Glomerular visceral epithelial cell (primary cell): ENCODE data around the gene SCNN1A.

Experiments used
- DNase-seq: peaks from one replicate; pipeline ENCODE4 v3.0.0-alpha.2; 2016; ENCODE audit errors: extremely low spot score

SCNN1A gene

DNA sequence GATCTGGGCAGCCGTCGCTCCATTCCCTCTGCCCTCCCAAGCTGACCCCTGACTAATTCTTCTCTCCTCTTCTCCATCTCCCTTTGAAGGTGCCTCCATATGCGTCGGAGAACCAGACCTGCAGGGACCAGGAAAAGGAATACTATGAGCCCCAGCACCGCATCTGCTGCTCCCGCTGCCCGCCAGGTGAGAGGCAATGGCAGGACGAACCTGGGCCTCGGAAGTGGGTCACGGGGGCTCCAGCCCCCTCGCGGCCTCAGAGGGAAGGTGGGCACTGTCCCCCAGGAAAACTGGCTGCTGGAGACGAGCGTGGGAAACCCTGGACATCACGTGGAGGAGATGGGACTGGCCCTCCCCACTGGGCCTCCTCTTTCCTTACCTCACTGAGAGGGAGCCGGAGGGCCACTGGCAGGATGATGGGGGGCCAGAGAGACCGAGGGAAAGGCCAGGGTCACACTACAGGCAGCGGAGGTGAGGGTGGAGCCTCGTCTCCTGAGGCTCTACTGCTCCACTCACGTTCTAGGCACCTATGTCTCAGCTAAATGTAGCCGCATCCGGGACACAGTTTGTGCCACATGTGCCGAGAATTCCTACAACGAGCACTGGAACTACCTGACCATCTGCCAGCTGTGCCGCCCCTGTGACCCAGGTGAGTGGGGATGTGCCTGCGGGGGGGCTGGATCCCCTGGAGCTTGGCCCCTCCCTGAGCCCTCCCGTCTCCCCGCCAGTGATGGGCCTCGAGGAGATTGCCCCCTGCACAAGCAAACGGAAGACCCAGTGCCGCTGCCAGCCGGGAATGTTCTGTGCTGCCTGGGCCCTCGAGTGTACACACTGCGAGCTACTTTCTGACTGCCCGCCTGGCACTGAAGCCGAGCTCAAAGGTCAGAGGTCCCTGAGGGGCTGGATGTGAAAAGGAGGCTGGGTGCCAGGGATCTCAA is 9.4 kb upstream of the SCNN1A start:
- DNase-seq = no peak

DNA sequence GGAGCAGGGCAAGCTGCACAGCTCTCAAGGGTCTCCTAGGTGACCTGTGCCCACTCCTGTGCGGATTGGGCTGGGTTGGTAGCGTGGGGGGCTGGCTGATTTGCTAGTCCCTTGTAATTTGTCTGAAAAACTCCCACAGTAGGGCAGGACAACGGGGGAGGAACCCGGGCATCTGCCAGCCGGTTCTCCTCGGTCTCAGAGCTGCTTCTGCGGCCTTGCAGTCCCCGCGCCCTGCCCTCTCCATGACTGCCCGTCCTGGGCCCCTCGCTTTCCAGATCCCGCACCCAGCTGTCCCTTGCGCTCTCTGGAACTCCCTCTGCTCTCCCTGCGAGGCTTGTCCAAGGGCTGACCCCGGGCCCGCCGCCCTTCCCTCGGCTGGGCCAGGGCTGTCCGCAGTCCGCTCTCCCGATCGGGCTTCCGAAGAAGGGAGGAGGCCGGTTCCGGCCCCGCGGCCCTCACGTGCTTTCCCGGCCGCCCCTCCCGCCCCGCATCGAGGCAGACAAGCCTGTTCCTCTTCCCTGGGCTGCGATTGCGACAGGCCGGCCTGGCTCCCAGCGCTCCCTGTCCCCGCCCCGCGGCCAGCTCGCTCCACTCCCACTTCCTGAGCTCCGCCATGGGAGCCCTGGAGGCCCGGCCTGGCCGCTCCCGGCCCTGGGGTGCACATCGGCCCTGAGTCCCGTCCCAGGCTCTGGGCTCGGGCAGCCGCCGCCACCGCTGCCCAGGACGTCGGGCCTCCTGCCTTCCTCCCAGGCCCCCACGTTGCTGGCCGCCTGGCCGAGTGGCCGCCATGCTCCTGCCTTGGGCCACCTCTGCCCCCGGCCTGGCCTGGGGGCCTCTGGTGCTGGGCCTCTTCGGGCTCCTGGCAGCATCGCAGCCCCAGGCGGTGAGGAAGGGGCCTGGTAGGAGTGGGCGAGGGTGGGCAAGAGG is 8.5 kb upstream of the SCNN1A start, which contains the start of gene LTBR:
Gene LTBR (plus strand): TSS at position 591 of the 927 bp plus-strand sequence. CDS start 197 bp downstream, at position 788.
- DNase-seq = peak; percentile 88

DNA sequence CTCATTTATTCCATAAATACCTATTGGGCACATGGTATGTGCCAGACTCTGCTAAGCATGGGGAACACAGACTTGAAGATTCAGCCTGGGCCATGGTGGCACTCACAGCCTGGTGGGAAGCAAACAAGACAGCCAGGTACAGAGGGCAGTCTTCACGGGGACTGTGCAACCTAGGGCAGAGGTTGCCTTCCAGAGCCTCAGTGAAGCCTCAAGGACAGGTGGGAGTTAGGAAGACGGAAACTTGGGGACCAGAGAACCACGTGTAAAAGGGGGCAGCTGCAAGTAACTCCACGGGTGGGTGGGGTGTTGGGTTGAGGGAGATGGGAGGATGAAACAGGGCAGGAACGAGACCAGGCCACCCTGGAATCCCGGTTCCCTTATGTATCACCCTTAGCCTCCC is 7.6 kb upstream of the SCNN1A start:
- no peak for DNase-seq

DNA sequence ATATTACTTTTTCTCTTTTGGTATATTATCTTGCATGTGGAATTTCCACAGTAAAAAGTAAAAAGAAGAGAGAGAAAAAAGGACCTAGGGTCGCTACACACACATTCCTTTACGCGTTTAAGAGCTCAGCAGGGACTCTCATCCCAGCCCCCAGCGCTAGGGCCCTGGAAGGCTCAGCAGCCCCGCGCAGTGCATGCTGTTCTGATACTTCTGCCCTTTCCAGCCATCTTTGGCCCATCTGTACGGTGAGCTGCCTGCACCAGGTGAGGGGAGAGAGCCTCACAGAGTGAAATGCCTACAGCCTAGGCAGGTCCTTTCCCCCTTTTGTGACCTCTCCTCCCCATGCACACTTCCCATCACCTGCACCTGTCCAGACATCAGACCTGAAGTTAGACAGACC is 7.0 kb upstream of the SCNN1A start:
- no peak for DNase-seq

DNA sequence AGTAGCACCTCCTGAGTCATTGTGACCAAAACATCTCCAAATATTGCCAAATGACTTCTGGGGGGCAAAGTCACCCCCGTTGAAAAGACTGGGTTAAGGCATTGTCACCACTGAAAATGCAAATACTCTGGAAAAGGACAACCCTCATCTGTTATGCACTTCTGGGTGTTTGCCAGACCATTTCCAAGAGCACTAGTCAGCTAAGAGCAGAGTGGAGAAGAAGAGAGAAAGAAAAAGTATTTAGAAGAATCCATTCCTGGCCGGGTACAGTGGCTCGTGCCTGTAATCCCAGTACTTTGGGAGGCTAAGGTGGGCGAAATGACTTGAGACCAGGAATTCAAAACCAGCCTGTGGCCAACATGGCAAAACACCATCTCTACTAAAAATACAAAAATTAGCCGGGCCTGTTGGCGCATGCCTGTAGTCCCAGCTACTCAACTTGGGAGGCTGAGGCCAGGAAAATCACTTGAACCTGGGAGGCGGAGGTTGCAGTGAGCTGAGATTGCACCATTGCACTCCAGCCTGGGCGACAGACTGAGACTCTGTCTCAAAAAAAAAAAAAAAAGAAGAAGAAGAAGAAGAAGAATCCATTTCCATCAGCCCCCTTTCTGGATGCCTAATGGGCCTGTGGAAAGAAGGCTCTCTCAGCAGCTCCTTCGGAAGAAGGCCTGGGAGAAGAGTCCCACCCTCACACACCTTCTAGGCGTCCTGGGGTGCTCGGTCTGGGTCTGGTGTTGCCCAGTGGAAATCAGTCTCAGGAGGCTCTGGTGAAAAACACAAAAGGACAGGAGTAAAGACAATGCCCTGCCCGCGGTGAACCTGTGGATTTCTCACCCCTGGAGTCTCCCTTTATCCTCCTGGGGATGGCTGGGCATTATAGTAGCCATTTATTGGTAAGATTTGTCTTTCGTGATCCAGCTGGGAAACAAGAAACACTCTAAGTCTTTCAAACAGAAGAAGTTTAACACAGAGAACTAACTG is 5.1 kb upstream of the SCNN1A start:
- no peak for DNase-seq

DNA sequence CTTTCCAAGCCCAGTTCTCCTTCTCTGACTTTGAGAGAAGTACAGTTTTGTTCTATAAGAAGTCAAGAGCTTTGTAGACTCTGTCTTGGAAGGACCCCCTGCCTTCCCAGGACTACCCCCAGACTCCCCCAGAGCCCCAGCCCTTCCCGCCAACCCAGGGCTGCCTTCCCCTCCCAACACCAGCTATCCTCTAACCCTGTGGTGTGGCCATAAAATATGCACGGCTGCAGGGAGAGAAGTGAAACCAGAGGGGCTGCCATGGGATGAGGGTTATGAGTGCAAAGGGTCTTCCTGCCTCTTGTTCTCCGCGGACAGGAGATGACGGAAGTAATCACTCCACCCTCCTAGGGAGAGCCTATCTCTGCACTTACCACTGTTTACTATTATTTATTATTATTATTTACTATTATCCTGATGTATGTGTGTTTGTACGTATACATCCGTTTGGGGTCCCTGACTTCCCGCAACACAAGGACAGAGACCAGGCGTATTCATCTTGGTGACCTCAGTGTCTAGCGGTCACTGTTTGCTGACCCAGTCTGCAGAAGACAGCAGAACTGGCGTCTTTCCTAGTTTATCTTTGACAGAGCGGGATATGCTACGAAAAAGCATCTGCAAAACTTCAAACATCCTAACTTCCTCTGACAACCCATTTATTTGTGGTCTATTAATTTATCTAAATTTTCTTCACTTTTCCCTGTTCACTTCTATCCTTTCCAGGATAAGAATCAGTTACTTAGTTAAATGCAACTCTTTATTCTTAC is 3.5 kb upstream of the SCNN1A start:
- no peak for DNase-seq

DNA sequence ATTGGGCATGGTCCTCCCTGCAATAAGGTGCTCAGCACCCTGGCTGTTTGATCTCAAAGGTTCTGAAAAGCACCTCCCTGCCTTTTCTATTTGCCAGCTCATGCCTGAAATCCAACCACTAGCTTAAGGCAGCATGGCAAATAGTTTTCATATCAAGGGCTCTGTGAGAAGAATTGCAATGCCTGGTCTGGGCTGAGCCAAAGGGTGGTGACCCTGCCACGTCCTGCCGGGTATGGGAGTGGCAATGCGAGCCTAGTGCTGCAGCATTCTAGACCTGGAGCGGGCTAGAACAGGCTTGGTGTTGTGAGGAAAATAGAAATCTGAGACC is 2.3 kb upstream of the SCNN1A start:
- no peak for DNase-seq

DNA sequence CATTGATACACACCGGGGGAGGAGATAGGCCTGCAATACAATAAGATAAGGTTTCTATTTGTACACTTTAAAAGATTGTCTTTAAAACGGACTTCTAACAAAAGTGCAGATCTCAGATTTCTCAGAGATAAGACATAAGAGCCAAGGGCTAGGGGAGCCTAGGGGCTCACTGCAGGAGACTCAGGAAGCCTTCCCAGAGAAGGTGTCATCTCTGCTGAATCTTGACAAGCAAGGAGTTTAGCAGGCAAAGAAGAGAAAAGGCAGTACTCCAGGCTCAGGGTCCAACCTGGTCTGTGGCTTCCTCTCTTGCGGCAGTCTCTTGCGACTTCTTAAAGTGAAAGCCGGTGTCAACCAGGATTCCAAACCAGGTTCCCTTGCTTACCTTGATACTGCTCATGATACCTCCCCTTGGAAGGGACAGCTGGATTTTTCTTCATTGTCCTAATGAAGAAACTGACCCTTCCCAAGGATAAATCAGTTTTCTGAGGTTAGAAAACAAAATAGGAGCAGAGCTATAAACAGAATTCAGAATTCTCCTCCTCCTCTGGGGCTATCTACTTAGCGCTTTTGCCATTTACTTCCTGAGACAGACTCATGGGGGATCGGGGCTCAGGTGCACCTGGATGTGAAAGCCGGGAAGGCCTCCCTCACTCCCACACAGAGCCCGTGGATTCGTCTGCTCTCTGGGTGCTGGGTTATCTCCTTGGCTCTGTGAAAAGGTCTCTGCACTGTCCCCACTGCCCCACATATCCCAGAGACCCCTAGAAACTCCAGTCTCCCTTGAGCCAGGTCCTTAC is 1.7 kb upstream of the SCNN1A start:
- no peak for DNase-seq

DNA sequence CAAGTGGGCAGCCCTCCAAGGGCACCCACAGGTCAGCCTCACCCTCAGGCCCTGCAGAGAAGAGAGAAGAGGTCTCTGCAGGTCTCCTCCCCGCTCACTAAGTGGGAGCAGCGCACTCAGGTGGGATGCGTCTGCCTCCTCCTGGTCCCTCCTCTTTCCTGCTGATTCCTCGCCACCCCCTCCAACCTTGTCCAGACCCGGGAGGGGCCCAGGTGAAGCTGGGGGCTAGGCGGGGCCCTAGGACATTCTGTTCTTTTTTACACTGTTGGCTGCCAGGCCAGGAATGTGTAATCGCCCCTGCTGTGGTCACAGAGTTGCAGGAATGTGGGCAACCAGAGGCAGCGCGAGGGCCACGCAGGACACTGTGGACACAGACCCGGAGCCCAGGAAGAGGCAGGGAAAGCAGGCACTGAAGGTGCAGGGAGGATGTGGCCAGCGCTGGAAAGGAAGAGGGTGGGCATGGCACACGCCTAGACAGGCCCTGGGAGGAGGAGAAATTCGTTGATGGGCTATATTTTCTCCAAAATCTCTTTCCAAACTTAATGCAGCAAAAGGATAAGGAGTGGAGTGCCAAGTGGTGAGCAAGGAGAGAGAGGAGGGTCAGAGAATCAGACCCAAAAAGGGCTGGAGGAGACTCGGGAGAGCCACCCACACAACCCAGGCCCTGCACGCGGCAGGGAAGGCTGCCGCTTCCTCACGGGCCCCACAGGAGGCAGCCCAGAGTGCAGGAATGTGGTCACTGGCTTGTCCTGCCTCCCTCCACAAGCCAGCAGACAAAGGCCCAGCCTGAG is 911 bp upstream of the SCNN1A start:
- peak; percentile 78 for DNase-seq

DNA sequence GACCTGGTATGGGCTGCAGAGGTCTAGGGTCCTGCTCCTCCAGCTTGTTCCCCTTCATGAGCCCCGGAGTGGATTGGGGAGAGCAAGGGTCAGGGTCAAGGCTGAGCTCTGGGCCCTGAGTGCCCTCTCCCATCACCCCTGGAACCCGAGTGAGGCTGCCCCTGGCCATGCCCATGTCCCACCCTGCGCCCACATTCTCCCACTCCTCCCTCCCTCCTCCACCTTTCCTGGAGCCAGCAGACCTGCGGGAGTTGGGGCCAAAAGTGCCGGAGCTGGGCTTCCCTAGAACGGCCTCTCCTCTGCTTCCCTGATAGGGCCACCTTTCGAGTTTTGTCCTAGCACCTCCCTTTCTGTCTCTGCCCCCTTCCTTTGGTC is 590 bp downstream of the SCNN1A start:
- DNase-seq = no peak

DNA sequence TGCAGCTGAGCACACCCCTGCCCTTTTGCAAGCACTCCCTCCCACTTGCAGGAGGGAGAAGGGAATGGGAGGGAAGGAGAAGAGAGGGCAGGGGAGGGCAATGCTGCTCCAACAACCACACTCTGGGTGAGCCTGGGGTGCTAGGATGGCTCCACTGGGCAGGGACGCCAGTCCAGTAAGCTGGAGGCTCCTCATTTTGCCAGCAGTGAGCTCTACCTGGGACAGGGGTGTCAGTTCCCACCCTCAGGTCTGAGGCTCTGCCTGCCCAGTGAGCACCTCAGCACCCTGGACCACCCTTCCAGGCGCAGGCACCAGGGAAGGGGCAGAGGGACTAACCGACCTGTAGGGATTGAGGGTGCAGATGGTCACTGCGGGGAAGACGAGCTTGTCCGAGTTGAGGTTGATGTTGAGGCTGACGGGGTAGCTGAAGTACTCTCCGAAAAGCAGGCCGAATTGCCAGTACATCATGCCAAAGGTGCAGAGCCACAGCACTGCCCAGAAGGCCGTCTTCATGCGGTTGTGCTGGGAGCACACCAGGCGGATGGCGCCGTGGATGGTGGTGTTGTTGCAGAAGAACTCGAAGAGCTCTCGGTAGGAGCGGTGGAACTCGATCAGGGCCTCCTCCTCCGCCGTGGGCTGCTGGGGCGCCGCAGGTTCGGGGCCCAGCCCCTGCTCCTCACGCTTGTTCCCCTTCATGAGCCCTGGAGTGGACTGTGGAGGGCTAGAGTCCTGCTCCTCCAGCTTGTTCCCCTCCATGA is 1.2 kb downstream of the SCNN1A start:
- DNase-seq = no peak

DNA sequence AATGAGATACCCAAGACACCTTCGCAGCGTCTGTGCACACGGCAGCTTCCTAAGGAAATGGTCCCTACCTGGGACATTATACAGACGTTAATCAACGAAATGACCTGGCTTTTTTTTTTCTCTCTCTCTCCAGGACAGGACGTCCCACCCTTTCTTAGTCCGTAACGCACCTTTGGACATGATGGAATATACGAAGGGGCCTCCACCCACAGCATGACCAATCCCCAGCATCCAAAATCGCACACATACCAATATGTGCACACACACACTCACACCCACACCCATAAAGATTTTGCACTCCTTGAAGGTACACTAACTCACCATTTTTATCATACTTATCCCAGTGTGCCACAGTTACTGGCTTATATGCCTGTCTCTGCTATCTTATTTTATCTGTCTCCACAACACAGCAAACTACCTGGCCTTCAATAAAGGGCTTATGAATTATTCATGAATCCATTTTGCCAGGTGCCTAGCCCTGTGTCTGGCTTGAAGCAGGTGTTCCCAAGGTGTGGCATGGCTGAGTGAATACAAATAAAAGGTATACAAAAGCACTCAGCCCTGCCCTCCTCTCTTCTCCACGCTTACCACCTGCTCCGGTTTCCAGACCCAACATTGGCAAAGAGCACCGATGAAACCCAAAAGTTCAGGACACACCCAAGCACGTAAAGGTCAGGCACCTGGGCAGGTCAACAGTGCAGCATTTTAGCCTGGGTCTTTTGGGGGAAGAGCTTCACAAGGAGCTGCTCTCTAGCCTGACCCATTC is 2.2 kb downstream of the SCNN1A start:
- DNase-seq = no peak

DNA sequence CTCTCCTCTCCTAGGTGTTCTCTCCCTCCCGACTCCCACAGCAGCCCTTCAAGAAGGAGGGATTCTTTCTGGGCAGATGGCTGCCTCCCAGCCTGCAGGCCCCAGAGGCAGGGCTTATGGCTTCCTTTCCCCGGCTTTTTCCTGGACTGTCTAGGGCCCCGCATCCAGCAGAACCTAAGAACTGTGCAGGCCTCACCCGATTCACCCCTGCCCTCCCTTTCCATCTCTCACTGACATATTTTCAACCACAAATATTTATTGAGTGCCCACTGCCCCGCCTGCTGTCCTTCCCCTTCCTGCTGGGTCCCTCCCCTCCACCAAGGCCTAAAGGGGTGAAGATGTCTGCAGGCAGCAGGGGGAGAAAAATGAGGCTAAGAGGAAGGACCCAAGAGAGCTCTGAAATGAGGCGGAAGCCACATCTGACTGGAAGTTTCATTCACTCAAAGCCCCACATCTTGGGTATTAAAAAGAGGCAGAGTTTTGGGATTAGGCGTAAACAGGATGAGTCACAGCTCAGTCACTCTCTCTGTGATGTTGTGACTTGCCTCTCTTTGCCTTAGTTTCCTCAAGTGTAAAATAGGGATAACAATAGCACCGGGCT is 2.9 kb downstream of the SCNN1A start:
- peak; percentile 90 for DNase-seq

DNA sequence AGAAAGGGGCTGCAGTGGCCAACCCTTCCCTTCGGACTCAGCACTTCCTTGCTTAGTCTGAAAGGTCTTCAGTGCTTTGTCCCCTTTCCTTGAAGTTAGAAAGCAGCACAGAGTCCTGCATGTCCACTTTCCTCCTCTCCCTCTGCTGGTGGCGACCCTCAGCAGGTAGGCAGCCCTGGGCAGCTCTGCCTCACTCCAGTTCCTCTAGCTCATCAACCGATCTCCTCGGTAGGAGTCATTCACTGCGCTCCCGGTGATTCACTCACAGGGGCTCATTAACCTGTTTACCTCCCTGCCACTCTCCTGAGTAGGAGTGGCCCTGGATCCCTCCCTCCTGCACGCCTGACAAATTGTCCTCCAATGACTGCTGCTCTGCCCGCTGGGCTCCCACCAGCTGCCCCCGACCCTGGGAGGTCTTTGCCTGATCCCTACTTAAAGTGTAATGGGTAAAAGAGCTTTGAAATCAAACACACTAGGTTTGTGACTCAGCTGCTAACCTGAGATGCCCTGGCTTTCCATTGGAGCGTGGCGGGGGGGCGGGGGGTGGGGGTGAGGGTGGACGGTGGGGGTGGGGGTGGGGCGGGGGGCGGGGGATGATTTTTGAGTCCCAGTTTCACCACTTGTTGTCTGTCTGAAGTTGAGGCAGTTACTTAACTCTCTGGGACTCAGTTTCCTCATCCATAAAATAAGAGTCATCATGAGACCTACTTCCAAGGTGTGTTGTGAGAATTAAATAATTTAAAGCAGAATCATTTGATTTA is 4.2 kb downstream of the SCNN1A start:
- peak; percentile 98 for DNase-seq

DNA sequence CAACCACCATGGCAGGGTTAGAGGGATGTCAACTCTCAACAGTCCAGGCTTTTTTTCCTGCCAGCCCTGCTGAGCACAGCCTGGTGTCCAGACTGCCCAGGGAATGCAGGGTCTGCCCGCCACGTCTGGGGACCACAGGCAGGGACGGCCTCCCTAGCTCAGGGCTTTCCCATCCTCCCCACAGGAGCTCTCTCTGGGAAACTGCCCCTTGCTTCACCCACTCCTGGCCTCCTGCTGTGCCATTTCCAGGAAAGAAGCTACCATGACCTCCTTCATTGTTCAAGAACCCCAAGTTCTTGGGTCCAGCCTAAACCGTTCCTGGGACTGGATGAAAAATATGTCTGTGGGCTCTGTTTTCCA is 4.8 kb downstream of the SCNN1A start:
- no peak for DNase-seq

DNA sequence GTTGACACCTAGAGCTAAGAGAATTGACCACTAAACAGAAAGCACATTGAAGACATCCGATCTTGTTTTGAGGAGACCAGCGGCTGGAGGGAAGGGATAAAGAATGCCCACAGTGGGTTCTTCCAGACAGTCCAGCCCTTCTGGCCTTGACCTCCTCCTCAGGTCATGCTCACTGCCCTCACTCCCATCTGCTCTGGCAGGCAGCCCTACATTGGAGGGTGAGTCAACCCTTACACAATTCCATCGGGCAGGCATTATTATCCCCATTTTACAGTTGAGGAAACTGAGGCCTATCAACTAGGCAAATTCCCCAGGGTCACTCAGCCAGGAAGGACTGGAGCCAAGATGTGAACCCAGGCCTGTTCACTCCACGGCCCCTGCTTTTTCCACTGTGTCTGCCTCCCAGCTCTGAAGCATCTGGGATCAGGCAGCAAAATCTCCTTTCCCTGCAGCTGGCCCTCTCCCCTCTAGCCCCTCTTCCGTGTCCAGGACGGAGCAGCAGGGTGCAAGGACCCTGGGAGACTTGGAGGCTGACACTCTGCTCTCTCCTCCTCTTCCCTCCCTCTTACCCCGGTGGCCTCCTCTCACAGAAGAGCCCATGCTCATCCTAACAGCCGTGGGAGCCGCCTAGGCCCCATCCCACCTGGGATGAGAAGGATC is 5.3 kb downstream of the SCNN1A start:
- DNase-seq = peak; percentile 47
